Breast epithelium (tissue), 3 donors: Measurements from ENCODE around the gene SNCAIP.

Experiments used
- CTCF ChIP-seq, 3 donors: fragments of 450-650 bp; IDR thresholded peaks; one replicate each; pipeline ENCODE4 v1.5.1; 2016 to 2017; ENCODE audit warnings: antibody characterized with exemption in 3 of 3, mild to moderate bottlenecking in 3 of 3, moderate library complexity in 3 of 3
- POLR2A ChIP-seq: fragments of 450-650 bp; IDR thresholded peaks from one replicate; pipeline ENCODE4 v1.6.1; 2016; ENCODE audit warnings: antibody characterized with exemption, mild to moderate bottlenecking, moderate library complexity

GRCh38 chr5:122350496-122350895 is 38.5 kb downstream of the SNCAIP start:
- TF ChIP-seq POLR2A (no peak), CTCF (IDR thresholded peaks at IDR 0.05) (no peak)
